Neural progenitor cell (in vitro differentiated cells): ENCODE data around the gene SKIC8.

Experiments
- CTCF ChIP-seq: fragments of 200-600 bp; sonication (generic); IDR thresholded peaks from 2 replicates; pipeline ENCODE4 v1.5.1; 2017; ENCODE audit warnings: antibody characterized with exemption, mild to moderate bottlenecking
- EZH2 ChIP-seq: fragments of 200-600 bp; sonication (generic); IDR thresholded peaks from 2 replicates; pipeline ENCODE4 v1.6.1; 2017; ENCODE audit warnings: antibody characterized with exemption, mild to moderate bottlenecking, moderate library complexity
- EZH2phosphoT487 ChIP-seq: fragments of 200-600 bp; sonication (generic); IDR thresholded peaks from 2 replicates; pipeline ENCODE4 v1.6.1; 2017; ENCODE audit warnings: antibody characterized with exemption

- no peak for TF ChIP-seq CTCF
- no peak for TF ChIP-seq EZH2
- no peak for TF ChIP-seq EZH2phosphoT487
Observed at GRCh38 chr15:78237146-78237545, 62.3 kb downstream of the SKIC8 start.
